Heart right ventricle (tissue), 16 donors: ENCODE measurements around the gene ADTRP. TPM values are rescaled to one million over a fixed set of nuclear protein-coding genes. Genes with fewer than 3 reads are reported as not detected.
"Not testable (repeated sequence)": the region's sequence is repeated elsewhere in the genome, so short reads cannot be mapped to it uniquely, and the experiment has no call there.

Experiments used
- ATAC-seq, 8 donors: fragments of 200-7000 bp; cut with Tn5 transposase; one replicate each; pipeline ENCODE4 v1.9.1; 2020; ENCODE audit warnings: mild to moderate bottlenecking in 8 of 8, moderate library complexity in 8 of 8, moderate number of reproducible peaks in 1 of 8
- DNase-seq, 2 donors: peaks; one replicate each; pipeline ENCODE4 v3.0.0-alpha.2; 2020
- H3K27ac ChIP-seq, 10 donors: fragments of 200-600 bp; sonication (generic) in 2 of 10; one replicate each; pipeline versions ENCODE4 v1.5.0 to v1.8.0; 2020 to 2022; ENCODE audit warnings: mild to moderate bottlenecking in 3 of 10
- H3K27me3 ChIP-seq, 7 donors: fragments of 200-600 bp; one replicate each; pipeline ENCODE4 v1.8.0; 2021 to 2022; ENCODE audit warnings: mild to moderate bottlenecking in 2 of 7
- H3K36me3 ChIP-seq, 9 donors: fragments of 200-600 bp; sonication (generic) in 1 of 9; one replicate each; pipeline versions ENCODE4 v1.5.0 to v1.8.0; 2020 to 2022; ENCODE audit warnings: mild to moderate bottlenecking in 2 of 9
- H3K4me1 ChIP-seq, 9 donors: fragments of 200-600 bp; sonication (generic) in 1 of 9; one replicate each; pipeline versions ENCODE4 v1.5.0 to v1.8.0; 2020 to 2022; ENCODE audit warnings: mild to moderate bottlenecking in 4 of 9
- H3K4me3 ChIP-seq, 10 donors: fragments of 200-600 bp; sonication (generic) in 2 of 10; one replicate each; pipeline versions ENCODE4 v1.5.0 to v1.8.0; 2020 to 2022; ENCODE audit warnings: mild to moderate bottlenecking in 7 of 10, moderate library complexity in 2 of 10
- H3K9me3 ChIP-seq, 11 donors: fragments of 200-600 bp in 10 of 11; sonication (generic) in 2 of 11; one replicate each; pipeline versions ENCODE4 v1.5.0 to v1.8.0; 2013 to 2022; ENCODE audit warnings: mild to moderate bottlenecking in 2 of 11, control low read depth in 1 of 11, moderate library complexity in 1 of 11
- WGBS, 2 donors: extraction: QIAGEN DNeasy Blood & Tissue Kit; methylation state at CpG; one replicate each; pipeline ENCODE4 v1.1.7; 2013; ENCODE audit warnings: inconsistent platforms in 1 of 2; 5-methylcytosine and 5-hydroxymethylcytosine counted together
- intact Hi-C, 10 donors: fragments of 100-400 bp; cut with DNase I; formaldehyde crosslinking; loops; one replicate each; pipeline versions ENCODE4 v1.11.1 to v1.14.2; 2022
- polyA plus RNA-seq, 2 donors: library from polyadenylated mRNA; stranded (reverse); fragments of 200-250 nt; gene quantifications; one replicate each; pipeline ENCODE4 v1.2.3, GENCODE V29; 2013
- total RNA-seq, 10 donors: library from RNA; stranded (reverse); fragmentation: NEBNext Ultra II Directional in 3 of 10; extraction: Animal tissue kit (Norgen Biotek cat#: 25700) in 3 of 10; gene quantifications; one replicate each; pipeline versions ENCODE4 v1.2.1 to v1.2.4, GENCODE V29; 2021 to 2023
- TF ChIP-seq, protein P1 (sequence below), 9 donors: fragments of 200-600 bp; sonication (generic) in 2 of 9; IDR thresholded peaks; one replicate each; pipeline versions ENCODE4 v1.5.0 to v1.8.0; 2021 to 2022; ENCODE audit warnings: antibody characterized with exemption in 9 of 9, mild to moderate bottlenecking in 5 of 9, moderate library complexity in 1 of 9
- donor health status: Arrhythmogenic right ventricular cardiomyopathy.
- donor health status: ischemic (EF 13 %, LVEDD 7.1; RV severe dilation, severe dysfunction).
- donor health status: healthy with polysubstance abuse.
- donor health status: DM: no; HTN: yes; CAD: no.
- donor health status: DM: no; HTN: no; CAD: no.
- donor health status: ischemic (EF 25% LVEDD 6.9; RV normal size, moderate dysfunction).
- donor health status: ischemic (EF 25% LVEDD 5.7; RV mildly dilated, moderate dysfunction).
- donor health status: healthy.
- donor health status: DM: yes; HTN: yes; CAD: no.
- donor health status: Ischemic cardiomyopathy.
- donor health status: ischemic (EF 35%, LVEDD 5.7; RV mildly dilated, moderate dysfunction).
- donor health status: nonischemic (EF 11% LVEDD 7.7; RV severe dilation, severe dysfunction).
- donor health status: DM: yes; HTN: yes; CAD: no.
- donor health status: PGD.
- donor health status: ischemic (EF 29% LVEDD 5.4; RV normal size, mild dysfunction).
- donor health status: nonischemic (EF 23%, LVEDD 6.1; RV moderate dilation, normal function).

Gene ADTRP
- total and polyA plus RNA-seq, 12 donors, result 0.14 to 0.37 (median 0.24) TPM; not detected in 9

DNA sequence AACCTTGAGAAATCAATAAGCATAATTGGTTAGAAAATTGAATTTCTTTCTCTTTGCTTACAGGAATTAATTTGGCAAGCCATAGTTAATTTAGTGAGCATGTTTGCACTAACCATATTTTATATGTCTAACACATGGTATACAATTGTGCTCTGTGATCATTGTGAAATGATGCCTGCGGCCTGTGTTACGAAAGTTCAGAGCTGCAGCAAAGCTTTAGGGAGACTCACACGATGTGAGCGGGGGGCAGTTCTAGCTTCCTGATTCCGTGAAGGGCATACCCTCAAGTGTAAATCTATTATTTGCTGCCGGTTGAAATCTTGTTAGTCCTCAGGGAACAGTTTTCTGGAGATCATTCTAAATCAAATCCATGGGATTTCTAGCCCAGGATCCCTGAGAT lies 25.5 kb upstream of the ADTRP start:
- DNase-seq (no peak), ATAC-seq (no peak)
- WGBS, 2 donors, result 88 to 90% methylated on average over 6 of the region's 6 CpGs
- Histone ChIP-seq H3K4me3 (no peak overlapping the region), H3K36me3 (no peaks in the 10 kb centered on the region), H3K27me3 (no peaks in the 10 kb centered on the region), H3K9me3 (no peaks in the 10 kb centered on the region), H3K4me1 (peaks cover 0 to 1% (median under 1%) of the 10 kb centered on the region in 9 donors), H3K27ac (no peak overlapping the region)
- intact Hi-C loops, result no loop called here
- TF ChIP-seq, protein P1, sequence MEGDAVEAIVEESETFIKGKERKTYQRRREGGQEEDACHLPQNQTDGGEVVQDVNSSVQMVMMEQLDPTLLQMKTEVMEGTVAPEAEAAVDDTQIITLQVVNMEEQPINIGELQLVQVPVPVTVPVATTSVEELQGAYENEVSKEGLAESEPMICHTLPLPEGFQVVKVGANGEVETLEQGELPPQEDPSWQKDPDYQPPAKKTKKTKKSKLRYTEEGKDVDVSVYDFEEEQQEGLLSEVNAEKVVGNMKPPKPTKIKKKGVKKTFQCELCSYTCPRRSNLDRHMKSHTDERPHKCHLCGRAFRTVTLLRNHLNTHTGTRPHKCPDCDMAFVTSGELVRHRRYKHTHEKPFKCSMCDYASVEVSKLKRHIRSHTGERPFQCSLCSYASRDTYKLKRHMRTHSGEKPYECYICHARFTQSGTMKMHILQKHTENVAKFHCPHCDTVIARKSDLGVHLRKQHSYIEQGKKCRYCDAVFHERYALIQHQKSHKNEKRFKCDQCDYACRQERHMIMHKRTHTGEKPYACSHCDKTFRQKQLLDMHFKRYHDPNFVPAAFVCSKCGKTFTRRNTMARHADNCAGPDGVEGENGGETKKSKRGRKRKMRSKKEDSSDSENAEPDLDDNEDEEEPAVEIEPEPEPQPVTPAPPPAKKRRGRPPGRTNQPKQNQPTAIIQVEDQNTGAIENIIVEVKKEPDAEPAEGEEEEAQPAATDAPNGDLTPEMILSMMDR (IDR thresholded peaks at IDR 0.05), result no peak

DNA sequence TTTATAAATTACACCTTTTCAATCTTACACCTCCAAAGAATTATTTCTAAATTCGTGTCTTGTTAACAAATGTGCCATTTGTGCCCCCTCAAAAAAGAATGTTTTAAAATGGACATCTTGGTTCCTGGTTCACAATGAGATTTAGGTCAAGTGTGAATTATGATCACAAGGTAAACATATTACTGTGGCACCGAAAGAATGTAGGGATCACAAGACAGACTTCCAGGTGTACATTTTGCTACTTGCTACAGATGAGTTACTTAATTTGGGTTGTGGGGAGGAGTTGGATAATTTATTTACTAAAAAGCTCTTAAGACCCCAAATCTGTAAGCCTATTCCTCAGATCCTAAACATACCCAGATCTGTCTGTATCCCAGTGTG lies 25.0 kb upstream of the ADTRP start:
- TF ChIP-seq, protein P1 (IDR thresholded peaks at IDR 0.05), result no peak
- 94% methylated on average over 2 of the region's 2 CpGs for WGBS, 2 donors
- no peaks in the 10 kb centered on the region for H3K36me3 ChIP-seq
- H3K9me3 ChIP-seq, result no peaks in the 10 kb centered on the region
- DNase-seq (no peak), ATAC-seq (no peak)
- no peaks in the 10 kb centered on the region for H3K27me3 ChIP-seq
- no peaks in the 10 kb centered on the region for H3K4me1 ChIP-seq
- H3K27ac ChIP-seq, result no peak overlapping the region
- intact Hi-C loops, result no loop called here
- no peak overlapping the region for H3K4me3 ChIP-seq

DNA sequence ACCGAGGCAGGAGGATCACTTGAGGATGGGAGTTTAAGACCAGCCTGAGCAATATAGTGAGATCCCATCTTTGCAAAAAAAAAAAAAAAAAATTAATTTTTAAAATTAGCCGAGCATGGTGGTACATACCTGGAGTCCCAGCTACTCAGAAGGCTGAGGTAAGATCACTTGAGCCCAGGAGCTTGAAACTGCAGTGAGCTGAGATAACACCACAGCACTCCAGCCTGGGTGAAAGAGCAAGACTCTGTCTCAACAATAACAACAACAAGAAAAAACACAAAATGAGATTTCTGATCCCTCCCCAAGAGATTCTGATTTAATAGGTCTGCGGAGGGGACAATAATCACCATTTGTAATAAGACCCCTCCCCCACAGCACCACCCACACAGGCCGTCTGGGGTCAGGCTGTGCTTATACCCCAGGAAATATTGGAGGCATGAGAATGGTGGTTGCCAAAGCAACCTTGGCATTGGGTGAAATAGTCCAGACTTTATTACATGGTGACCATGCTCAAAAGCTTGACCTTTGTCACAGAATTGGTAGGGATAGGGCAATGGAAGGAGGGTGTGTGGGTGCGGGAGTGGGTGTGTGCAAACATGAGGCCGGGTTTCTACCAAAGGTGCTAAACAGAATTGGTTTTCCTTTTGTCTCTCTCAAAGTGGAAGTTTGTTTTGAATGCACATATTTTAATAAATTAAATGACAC lies 24.4 kb upstream of the ADTRP start:
- no peak overlapping the region for H3K4me3 ChIP-seq
- DNase-seq (no peak), ATAC-seq (no peak)
- H3K27ac ChIP-seq, result no peak overlapping the region
- no peaks in the 10 kb centered on the region for H3K27me3 ChIP-seq
- TF ChIP-seq, protein P1 (IDR thresholded peaks at IDR 0.05), result no peak
- H3K36me3 ChIP-seq, result no peaks in the 10 kb centered on the region
- intact Hi-C loops, result no loop called here
- WGBS, 2 donors, result 89 to 90% methylated on average over 6 of the region's 6 CpGs
- no peaks in the 10 kb centered on the region for H3K4me1 ChIP-seq
- no peaks in the 10 kb centered on the region for H3K9me3 ChIP-seq

DNA sequence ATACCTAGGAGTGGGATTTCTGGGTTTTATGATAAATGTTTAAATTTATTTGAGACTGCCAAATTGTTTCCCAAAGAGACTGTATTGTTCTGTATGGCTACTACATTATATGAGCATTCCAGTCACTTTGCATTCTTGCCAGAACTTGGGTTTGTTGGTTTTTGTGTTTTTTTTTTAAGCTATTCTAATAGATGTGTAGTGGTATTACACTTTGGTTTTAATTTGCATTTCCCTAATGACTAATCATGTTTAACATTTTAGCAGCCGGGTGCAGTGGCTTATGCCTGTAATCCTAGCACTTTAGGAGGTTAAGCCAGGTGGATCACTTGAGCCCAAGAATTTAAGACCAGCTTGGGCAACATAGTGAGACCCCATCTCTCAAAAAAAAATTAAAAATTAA lies 21.9 kb upstream of the ADTRP start:
- WGBS, 2 donors, result 57 to 92% methylated on average over 1 of the region's 1 CpG
- ATAC-seq, result not testable (repeated sequence)

DNA sequence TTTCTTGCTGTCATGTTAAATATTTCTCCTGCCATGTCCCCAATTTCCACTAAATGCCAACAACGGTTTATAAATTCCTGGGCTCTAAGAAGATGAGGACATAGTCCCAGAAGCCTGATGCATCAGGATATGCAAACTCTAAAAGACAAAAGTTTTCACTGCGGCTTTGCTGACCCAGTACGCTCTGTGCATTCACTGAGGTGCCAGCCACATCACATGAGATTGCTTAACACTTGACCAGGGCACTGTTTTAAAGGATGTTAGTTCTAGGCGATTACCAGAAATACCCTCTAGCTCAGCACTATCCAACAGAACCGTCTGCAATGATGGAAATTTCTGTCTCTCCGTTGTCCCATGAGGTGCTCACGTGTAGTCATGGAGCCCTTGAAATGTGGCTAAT lies 19.9 kb upstream of the ADTRP start:
- ATAC-seq (no peak), DNase-seq (no peak)
- H3K36me3 ChIP-seq, result no peaks in the 10 kb centered on the region
- H3K4me1 ChIP-seq, result no peaks in the 10 kb centered on the region
- no peaks in the 10 kb centered on the region for H3K27me3 ChIP-seq
- H3K9me3 ChIP-seq, result peaks cover 0 to 10% (median 0%) of the 10 kb centered on the region in 11 donors
- no peak overlapping the region for H3K4me3 ChIP-seq
- WGBS, 2 donors, result 88 to 90% methylated on average over 7 of the region's 7 CpGs
- intact Hi-C loops, result no loop called here
- no peak overlapping the region for H3K27ac ChIP-seq
- TF ChIP-seq, protein P1 (IDR thresholded peaks at IDR 0.05), result no peak

More for the DNA sequence above, 21.9 kb upstream of the ADTRP start:
- H3K27me3 ChIP-seq, H3K4me3 ChIP-seq, DNase-seq, intact Hi-C loops, H3K27ac ChIP-seq, H3K4me1 ChIP-seq, H3K36me3 ChIP-seq, H3K9me3 ChIP-seq: not testable (repeated sequence)
